Activated gamma-delta T cell treated with Interleukin-2 at 50 U/mL for 16 hours (primary cell): ENCODE data around the gene ELF5.

Experiments used
- DNase-seq: peaks from one replicate; pipeline ENCODE4 v3.0.0-alpha.2; 2020

ELF5 gene

DNA sequence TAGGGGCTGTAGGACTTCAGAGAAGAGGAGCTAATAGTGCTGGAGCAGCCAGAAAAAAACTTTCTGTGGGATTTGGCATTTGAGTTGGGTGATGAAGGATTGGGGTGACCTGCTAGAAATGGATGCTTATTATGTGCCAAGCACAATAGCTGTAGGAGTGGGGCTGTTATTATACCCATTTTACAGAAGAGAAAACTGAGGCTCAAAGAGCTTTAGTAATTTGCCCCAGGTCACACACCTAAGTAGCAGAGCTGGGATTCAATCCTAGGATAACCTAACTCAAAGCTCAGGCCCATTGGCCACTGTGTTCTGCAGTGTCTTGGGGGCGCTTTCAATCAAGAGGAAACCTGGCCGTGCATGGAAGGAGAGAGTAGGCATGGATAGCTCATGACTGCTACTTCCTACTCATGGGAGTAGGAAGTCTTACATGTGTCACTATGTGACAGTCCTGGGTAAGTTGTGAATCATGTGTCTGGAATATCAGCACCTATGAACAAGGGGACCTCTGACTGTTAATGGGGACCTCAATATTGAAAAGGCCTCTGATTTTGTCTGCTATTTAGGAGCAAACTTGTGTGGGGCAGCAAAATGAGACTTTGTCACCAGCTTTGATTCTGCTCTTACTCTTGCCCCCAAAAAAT lies 6.1 kb upstream of the ELF5 start:
- no peak for DNase-seq

DNA sequence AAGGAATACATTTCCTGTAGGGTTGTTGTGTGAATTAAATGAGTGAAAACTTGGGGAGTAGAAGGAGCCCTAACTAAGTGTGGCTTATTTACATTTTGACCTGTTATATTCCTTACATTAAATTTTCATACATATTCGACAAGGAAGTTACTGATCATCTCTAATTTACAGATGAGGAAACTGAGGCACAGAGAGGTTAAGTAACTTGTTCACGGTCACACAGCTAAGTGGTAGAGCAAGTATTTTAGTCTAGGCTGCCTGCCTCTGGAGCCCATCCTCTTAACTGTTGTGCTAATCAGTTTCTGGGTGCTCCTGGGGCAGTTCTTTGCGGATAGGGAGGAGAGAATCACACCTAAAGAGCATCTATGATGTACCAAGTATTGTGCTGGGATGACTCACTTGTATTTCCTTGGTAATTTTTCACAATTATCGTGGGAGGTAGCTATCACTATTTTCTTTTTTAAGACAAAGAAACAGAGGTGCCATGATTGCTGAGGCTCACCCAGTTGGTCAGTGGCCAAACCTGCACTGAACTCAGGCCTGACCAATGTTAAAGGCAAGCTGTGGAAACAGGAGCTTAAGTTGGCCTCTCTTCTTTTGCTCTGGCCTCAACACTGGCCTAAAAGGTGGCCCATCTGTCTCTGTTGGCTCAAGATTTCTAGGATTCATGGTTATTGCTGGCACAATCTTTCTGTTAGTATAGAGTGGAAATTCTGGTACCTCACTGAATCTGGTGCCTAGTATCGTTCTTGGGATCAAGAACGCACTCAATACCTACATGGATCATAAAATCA lies 2.9 kb upstream of the ELF5 start:
- no peak for DNase-seq

DNA sequence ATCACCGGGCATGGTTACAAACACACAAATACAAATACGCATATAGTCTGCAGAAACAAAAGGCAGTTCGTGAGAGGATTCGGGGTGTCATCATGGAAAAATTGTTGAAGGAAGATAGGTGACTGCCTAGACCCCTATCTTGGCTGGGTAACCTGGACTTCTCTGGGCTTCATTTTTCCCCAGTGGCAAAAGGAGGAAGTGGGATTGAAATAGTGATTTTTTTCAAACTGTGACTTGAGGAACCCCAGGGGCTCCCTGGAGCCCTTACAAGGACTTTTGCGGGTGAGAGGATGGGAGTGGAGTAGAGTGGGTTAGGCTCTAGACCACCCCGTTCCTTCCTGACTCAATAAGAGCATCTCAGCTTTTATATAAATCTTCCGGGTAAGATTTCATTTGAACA lies 1.0 kb upstream of the ELF5 start:
- DNase-seq, result no peak

DNA sequence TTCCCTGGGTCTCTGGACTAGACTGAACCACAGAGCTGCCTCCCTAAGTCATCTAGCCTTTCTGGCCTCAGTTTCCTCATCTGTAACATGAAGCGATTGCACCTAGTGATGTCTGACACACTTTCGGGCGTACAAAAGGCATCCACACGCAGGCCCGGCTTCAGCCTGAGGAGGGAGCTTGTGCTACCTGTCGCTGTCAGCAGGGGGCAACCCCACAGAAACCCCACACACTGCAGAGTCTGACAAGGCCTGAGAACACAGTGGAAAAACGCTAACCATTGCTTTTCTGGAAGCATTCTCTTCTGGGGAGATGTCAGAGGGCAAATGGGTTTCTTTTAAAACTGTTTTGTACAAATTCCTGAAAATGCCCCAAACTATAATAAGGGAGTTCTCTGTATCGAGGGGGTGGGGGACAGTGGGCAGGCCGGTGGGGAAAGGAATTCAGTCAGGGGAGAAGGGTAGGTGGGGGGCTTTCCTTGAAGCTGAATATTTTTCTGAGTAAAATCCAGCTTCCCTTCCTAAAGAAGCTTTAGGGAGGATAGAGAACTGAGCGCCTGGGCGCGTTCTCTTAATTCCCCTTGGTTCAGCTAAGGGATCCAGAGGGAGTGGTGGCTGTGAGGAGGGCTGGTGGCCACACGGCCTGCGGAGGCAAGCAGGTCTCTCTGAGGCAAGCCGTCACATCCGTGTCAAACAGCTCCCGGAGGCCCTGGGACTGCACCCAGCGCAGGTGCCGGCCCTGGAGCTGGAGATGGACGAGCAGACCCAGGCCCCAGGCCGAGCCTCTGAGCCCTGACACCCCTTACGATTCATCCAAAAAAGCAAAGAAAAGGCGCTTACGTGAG lies 533 bp downstream of the ELF5 start:
- peak; percentile 16 for DNase-seq

DNA sequence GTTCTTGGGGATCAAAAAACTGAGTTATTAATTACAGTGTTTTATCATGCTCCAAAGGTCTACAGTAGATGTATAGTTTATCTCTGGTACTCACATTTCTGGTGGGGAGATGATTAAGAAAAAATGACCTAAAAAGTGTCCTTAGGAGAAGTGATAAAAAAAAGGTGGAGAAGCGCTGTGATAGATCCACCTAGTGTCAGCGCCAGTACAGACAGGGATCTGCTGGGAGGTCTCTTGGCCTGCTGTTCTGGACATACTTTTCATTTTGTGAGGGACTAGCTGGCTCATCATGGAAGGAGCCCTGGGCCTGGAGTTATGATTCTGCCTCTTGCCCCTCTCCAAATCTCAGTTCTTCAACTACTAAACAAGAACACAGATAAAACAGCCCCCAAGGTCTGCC lies 2.9 kb downstream of the ELF5 start:
- DNase-seq, result no peak

DNA sequence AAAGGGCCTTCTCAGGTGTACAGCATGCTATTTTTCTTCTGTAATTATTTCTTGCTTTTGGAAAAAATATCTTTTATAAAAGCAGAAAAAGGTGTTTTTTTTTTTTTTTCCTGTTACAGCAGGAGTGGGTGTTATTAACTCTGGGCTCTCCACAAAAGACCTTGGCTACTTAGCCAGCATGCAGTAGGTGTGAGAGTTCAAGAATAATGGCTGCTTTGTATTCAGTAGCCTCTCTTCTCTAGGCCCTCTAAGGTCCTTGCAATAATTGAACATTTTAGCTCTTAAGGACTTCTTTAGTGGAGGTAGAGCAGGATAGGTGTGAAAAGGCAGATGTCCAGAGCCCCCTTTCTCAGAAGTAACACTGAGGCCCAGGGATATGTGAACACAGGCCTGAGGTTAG lies 3.4 kb downstream of the ELF5 start:
- no peak for DNase-seq

DNA sequence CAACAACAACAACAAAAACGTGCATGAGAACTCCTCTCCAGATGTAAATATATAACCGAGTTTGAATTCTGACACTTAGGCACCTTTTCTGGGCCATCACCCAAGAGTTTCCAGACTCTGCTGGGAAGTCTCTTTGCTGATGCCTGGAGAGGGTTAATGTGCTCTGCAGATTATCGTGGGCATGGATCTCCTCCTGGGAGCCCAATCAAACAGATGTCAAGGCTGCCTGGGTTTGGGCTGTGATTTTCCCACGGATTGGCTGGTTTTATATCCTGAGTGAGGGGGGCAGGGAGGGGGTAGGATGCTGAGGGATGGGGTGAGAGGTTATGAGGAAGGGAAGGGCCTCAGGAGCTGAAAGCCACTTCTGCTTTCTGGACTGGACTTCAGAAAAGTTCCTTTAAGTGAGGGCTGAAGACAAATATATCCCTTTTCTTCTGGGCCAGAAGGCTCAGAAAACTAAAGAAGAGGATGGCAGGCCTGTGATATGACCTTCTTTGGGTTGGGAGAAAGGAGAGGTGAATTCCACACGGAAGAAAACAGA lies 4.2 kb downstream of the ELF5 start:
- no peak for DNase-seq

DNA sequence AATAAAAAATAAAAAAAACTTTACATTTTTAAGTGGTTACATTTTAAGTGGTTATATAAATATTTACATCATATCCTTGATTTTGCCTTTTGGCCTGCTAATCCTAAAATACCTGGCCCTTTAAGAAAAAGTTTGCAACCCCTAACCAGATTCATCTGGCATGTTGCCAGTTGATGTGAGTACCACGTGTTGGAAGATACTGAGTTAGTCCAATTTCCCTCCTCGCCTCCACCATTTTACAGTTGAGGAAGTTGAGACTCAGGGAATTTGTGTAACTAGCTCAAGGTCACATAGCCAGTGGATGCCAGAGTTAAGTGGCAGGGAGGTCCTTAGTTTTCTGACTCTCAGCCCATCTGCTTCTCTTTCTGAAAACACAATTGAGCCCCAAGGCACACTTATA lies 5.1 kb downstream of the ELF5 start:
- no peak for DNase-seq

DNA sequence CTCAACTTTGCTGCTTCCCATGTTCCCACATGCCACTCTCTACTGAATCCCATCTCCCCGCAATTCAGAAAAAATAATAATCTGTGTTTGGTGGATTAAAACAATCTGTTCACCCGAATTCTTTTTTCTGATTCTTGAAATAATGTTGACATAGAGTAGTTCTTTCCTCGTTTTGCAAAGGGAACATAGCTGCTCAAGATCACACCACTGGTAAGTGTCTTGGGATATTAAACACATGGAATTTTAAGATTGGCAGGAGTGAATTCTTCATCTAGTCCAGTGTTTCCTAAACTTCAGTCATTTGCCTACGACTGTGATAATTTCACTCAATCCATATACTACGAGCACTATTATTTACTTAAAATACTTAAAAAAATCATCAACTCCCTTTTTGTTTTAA lies 6.0 kb downstream of the ELF5 start:
- no peak for DNase-seq

DNA sequence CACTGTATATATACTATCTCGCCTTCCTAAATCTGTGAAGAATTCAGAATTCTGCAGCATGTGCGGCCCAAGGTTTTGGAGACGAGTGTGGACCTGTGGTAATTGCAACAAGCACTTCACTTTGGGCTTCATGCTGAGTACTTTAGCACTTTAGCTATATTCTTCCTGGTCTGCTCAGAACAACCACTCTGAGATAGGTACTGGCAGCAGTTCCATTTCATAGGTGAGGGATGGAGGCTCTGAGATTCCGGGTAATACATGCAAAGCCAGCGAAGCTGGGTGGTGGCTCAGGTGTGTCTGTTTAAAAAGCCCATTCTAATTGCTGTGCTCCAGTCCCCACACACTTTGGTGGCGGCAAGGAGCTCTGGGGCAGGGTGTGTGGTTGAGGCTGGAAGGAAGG lies 6.4 kb downstream of the ELF5 start:
- DNase-seq, result no peak

DNA sequence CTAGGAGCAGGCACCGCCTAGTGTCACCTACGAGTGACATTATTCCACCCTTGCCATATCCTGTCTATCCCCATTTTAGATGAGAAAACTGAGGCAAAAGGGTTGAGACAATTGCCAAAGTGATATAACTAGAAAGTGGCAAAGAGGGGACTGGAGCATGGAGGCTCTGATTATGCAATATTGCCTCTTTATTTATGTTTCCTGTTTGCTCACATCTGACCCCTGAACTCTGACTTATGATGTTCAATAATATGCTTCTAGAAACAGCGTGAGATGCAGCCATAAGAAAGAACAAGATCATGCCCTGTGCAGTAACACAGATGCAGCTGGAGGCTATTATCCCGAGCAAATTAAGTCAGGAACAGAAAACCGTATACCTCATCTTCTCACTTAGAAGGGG lies 7.7 kb downstream of the ELF5 start:
- no peak for DNase-seq

DNA sequence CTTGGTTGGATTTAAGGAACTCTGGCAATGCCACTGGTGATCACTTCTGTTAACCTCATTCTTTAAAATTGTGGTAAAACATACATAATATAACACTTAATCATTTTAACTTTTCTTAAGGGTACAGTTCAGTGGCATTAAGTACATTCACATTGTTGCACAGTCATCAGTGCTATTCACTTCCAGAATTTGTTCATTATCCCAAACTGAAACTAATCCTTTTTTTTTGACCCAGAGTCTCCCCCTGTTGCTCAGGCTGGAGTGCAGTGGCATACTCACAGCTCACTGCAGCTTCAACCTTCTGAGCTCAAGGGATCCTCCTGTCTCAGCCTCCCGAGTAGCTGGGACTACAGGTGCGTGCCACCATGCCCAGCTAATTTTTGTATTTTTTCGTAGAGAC lies 10.6 kb downstream of the ELF5 start:
- DNase-seq, result no peak

DNA sequence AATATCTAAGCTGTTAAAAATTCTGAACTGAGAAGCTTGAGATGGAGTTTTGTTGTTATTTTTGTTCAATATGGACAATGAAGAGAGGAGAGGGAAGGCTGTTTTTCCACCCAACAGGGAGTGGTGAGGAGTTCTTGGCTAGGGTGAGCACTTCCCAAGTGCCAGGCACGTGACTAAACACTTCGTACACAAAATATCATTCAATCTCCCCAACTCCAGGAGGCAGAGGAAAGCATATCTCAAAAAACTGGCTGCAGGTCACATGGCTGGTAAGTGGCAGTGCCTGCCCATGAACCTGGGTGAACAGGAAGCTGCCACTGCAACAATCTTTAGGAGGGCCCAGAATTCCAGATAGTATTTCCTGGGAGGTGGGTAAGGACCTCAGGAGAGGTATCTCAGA lies 11.6 kb downstream of the ELF5 start:
- no peak for DNase-seq

DNA sequence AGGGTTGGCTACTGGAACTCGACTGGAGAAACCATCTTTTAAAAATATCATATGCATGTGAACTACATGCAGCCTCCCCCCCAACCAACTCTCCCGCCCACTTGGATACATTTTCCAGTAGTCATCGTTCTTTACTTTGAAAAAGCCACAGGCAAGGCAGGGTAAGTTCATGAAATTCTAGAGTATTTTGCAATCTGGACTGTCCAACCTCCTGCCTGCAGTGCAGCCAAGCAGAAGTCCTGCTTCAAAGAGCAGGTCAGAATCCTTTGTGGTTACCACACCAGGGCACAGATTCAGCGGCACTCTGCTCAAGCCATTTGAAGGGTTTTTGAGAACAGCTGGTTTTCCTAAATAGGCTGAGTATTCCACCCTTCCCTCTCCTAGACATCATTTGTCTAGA lies 12.1 kb downstream of the ELF5 start:
- no peak for DNase-seq

DNA sequence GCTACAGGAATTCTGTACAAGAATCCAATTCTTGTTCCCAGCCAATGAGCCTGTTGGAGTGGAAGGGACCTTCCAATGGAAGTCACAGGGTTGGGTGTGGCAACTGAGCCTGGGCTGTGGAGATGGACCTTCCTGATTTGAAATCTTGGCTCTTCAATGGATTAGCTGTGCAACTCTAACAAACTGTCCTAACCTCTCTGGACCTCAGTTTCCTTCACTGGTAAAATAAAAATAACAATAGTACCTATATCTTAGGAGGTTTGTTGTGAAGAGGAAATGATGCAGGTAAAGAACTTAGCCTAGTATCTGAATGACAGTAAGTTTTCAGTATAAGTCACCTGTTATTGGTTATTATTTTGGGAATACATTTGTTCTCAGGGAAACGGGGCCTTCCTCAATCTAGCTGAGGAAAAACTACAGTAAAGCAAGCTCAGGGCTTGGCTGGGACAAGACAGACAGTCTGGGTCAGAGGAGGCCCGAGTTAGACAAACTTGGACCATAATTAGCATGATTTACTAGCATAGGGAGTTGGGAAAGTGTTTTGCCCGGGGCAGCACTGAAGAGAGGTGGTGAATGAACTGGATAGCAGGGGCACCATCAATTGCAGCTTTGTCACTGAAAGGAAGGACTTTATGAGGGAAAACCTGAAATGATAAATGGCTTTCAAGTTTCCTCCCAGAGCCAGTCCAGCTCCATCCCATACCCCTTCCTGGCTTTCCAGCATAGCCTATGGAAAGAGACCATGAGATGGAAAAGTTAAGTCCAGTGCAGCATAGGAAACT lies 13.7 kb downstream of the ELF5 start:
- DNase-seq, result no peak

DNA sequence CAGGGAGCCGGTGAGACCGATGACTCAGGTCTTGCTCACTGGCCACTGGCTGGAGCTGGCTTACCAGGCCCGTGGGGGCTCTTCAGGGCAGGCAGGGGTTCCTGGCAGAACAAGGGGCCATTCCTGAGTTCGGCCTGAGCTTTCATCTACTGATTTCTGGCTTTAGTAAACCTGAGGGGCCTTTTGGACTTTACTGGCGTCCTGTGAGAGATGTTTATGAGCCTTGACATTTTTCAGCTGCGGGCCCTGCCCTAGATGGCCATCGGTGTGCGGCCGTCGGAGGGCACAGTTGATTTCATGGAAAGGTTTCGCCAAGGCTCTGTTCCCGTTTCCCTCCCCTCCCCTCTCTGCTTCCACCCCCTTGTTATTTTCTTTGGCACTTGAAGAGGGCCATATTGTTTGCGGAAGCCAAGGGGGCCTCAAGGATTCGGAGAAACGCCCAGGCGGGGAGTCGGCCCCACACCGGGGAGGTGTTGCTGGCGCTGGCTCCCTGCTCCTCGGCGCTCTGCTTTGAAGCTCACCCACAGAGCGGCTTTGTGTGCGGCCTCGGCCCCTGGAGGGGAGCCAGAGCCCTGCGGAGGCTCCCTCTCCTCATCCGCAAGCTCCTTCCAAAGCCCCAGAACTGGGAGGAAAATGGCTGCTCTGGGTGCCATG lies 17.7 kb downstream of the ELF5 start:
- no peak for DNase-seq

DNA sequence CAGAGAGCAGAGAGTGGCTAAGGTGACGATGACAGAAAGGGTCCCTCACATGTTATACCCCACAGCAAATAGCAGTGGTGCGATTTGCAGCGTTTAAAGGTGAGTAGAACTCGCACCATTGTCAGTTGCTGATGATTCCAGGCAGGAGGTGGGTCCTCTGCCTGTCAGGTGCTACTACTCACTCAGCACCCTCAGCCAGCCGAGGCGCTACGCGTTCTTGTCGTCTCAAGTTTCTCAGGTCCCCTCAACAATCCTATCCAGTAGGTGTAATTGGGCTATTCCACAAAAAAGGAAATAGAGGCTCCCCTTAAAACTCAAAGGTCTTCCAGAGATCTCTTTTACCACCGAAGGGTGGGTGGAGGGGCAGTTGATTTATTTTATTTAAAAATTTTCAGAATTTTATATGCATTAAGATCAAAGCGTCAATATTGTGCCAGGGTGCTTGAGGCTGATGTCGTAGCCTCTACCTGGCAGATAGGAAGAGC lies 18.3 kb downstream of the ELF5 start:
- DNase-seq, result no peak

DNA sequence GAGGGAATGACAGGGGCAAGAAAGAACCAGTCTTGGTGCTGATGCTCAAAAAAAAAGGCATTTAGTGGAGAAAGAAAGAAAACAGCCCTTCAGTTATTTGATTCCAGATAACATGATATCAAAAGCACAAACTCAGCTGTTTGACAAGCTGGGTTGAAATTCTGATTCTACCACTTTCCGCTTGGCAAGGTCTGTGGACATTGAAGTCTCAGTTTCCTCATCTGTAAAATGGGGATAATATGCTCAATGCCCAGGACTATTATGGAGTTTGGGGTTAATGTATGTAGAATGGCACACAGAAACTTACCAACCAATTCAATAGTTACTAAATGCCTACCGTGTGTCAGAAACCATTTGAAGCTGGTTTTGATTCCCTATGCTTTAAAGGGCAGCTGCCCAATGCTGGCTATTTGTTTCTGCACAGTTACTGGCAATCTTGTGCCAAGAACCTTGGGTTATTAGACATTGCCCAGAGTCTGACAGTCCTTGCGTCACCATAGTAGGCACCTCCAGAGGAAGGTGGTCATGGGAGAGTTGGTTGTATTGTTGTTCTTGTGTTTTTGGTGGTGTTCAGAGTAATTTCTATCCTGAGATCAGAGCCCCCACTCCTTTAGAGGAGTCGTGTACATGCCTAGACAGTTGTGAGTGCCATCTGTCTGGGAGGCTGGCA lies 19.5 kb downstream of the ELF5 start:
- no peak for DNase-seq

DNA sequence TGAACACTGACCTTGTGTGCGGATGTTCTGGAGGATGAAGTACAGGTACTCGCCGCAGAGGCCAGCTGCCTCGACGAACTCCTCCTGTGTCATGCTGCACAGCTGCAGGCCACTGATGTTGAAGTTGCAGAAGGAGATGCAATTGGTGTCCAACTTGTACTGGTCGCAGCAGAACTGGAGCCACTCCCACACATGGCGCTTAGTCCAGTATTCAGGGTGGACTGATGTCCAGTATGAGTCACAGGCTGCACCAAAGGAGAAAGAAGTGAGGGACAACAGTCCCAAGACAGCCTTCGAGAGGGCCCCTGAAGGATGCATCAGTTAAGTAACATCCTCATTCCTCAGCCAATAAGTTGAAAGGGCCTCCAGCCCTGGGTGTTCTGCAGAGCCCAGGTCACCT lies 20.1 kb downstream of the ELF5 start:
- no peak for DNase-seq

DNA sequence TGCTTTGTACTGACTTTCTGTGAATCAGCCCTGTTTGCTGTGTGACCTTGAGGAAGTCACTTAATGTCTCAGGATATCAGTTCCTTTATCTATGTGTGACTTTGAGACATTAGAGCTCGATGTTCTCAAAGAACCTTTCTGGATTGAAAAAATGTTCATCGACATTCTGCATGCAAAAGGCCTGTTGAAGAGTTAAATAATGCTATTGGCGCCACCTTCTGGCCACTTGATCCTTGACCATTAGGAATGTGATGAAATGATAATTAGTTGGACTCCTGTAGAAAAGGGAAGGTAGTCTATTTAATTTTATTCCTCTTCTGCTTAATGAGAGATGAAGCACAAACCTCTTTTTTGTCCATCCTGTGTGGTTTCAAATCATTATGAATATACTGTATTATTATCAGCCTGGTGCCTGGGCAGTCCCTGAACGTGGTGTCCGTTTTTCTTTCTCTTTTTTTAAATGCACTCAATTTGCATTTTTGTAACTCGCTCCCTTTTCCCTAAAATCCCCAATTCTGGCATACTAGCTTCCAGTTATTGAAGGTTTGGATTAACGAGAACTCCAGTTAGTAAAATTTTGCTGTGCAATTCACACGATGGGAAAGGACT lies 20.7 kb downstream of the ELF5 start:
- DNase-seq, result peak; percentile 13

DNA sequence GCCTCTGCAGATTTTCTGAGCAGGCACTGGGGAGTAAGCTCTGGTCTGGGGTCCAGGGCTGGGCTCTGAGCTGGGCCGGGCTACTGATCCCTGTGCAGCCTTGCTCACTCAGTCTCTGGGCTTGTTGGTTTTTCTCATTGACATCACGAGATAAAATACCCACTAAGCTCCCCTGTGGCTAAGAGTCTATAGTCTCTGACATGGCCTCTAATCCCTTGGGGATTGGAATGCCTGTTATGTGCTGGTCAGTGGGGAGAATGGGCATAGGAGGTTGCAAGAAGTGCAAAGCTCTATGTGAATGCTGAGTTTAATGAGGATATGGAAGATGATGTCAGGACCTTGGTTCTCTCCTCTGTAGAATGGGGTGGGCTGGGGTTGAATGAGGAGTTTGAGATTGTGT lies 23.3 kb downstream of the ELF5 start:
- DNase-seq, result no peak
